ENCODE data around the gene XG. TPM values are rescaled to one million over a fixed set of nuclear protein-coding genes. Genes with fewer than 3 reads are reported as not detected.

Gene XG
- total and polyA plus RNA-seq, 2 donors (not counting 1 experiment from before 2014, with no cell fraction given) = 3.6 to 4.1 TPM

- Histone ChIP-seq H3K4me1 (ENCODE audit: control insufficient read depth, extremely low read depth, insufficient read depth, low read length) (peaks cover 39% of the 10 kb centered on the region), H3K4me2 (ENCODE audit: extremely low read depth, insufficient read depth, low read length) (peak overlapping the region; percentile 9)
Observed at GRCh38 chrX:2707334-2707760, 44.5 kb upstream of the XG start.

GRCh38 chrX:2708021-2708420 lies 43.8 kb upstream of the XG start:
- H3K27ac ChIP-seq (ENCODE audit: insufficient read depth, low read length) = peak overlapping the region; percentile 76

More at GRCh38 chrX:2707334-2707760, 44.5 kb upstream of the XG start:
- Histone ChIP-seq H3K27me3 (ENCODE audit: control insufficient read depth, insufficient read depth, low read length) (no peaks in the 10 kb centered on the region), H3K79me2 (ENCODE audit: control insufficient read depth, insufficient read depth, low read length) (peaks cover 87% of the 10 kb centered on the region), H3K4me3 (replicated peaks in 1 of 4; ENCODE audit: control extremely low read depth in 1 of 4, insufficient read depth in 1 of 4, low read depth in 3 of 4, low read length in 4 of 4) (peak overlapping the region in 1 of 4 experiments; percentile 7), H3K9me3 (ENCODE audit: control insufficient read depth, insufficient read depth, low read depth, low read length) (no peaks in the 10 kb centered on the region), H3K36me3 (ENCODE audit: control insufficient read depth, insufficient read depth, low read length) (no peaks in the 10 kb centered on the region), H2AFZ (ENCODE audit: low read length) (no peak overlapping the region), H3K9ac (ENCODE audit: insufficient read depth, low read length) (no peak overlapping the region), H3K27ac (ENCODE audit: insufficient read depth, low read length) (peak overlapping the region; percentile 76), H4K20me1 (ENCODE audit: control insufficient read depth, extremely low read depth, insufficient read depth, low read length) (peaks cover 7% of the 10 kb centered on the region)
- TF ChIP-seq EZH2 (IDR thresholded peaks at IDR 0.05; ENCODE audit: low read length, missing control alignments) (no peak), CTCF (conservative IDR thresholded peaks at IDR 0.05 in 1 of 2, IDR thresholded peaks at IDR 0.05 in 1 of 2; ENCODE audit: low read depth in 1 of 2, low read length in 2 of 2) (no peak)
- peak; percentile 81 to 86 for DNase-seq (ENCODE audit: low read depth in 2 of 2)

GRCh38 chrX:2708592-2709188 lies 43.1 kb upstream of the XG start:
- Histone ChIP-seq H3K9ac (ENCODE audit: insufficient read depth, low read length) (peak overlapping the region; percentile 9), H3K79me2 (ENCODE audit: control insufficient read depth, insufficient read depth, low read length) (peaks cover 87% of the 10 kb centered on the region), H2AFZ (ENCODE audit: low read length) (no peak overlapping the region), H3K27ac (ENCODE audit: insufficient read depth, low read length) (peak overlapping the region; percentile 76), H3K9me3 (ENCODE audit: control insufficient read depth, insufficient read depth, low read depth, low read length) (no peaks in the 10 kb centered on the region), H4K20me1 (ENCODE audit: control insufficient read depth, extremely low read depth, insufficient read depth, low read length) (peaks cover 4% of the 10 kb centered on the region), H3K4me1 (ENCODE audit: control insufficient read depth, extremely low read depth, insufficient read depth, low read length) (peaks cover 35% of the 10 kb centered on the region), H3K4me3 (replicated peaks in 1 of 4; ENCODE audit: control extremely low read depth in 1 of 4, insufficient read depth in 1 of 4, low read depth in 3 of 4, low read length in 4 of 4) (no peak overlapping the region), H3K36me3 (ENCODE audit: control insufficient read depth, insufficient read depth, low read length) (peaks cover 4% of the 10 kb centered on the region), H3K27me3 (ENCODE audit: control insufficient read depth, insufficient read depth, low read length) (no peaks in the 10 kb centered on the region), H3K4me2 (ENCODE audit: extremely low read depth, insufficient read depth, low read length) (no peak overlapping the region)
- TF ChIP-seq CTCF (conservative IDR thresholded peaks at IDR 0.05 in 1 of 2, IDR thresholded peaks at IDR 0.05 in 1 of 2; ENCODE audit: low read depth in 1 of 2, low read length in 2 of 2) (no peak), EZH2 (IDR thresholded peaks at IDR 0.05; ENCODE audit: low read length, missing control alignments) (no peak)
- DNase-seq (ENCODE audit: low read depth in 2 of 2) = no peak

More at GRCh38 chrX:2708021-2708420, 43.8 kb upstream of the XG start:
- H3K79me2 ChIP-seq (ENCODE audit: control insufficient read depth, insufficient read depth, low read length) = peaks cover 87% of the 10 kb centered on the region
- peaks cover 39% of the 10 kb centered on the region for H3K4me1 ChIP-seq (ENCODE audit: control insufficient read depth, extremely low read depth, insufficient read depth, low read length)
- DNase-seq (ENCODE audit: low read depth in 2 of 2) = no peak
- peaks cover 4% of the 10 kb centered on the region for H3K36me3 ChIP-seq (ENCODE audit: control insufficient read depth, insufficient read depth, low read length)
- H4K20me1 ChIP-seq (ENCODE audit: control insufficient read depth, extremely low read depth, insufficient read depth, low read length) = peaks cover 7% of the 10 kb centered on the region
- no peak overlapping the region for H2AFZ ChIP-seq (ENCODE audit: low read length)
- H3K9ac ChIP-seq (ENCODE audit: insufficient read depth, low read length) = no peak overlapping the region
- no peaks in the 10 kb centered on the region for H3K27me3 ChIP-seq (ENCODE audit: control insufficient read depth, insufficient read depth, low read length)
- TF ChIP-seq EZH2 (IDR thresholded peaks at IDR 0.05; ENCODE audit: low read length, missing control alignments) = no peak
- no peak for TF ChIP-seq CTCF (conservative IDR thresholded peaks at IDR 0.05 in 1 of 2, IDR thresholded peaks at IDR 0.05 in 1 of 2; ENCODE audit: low read depth in 1 of 2, low read length in 2 of 2)
- H3K9me3 ChIP-seq (ENCODE audit: control insufficient read depth, insufficient read depth, low read depth, low read length) = no peaks in the 10 kb centered on the region
- H3K4me3 ChIP-seq (replicated peaks in 1 of 4; ENCODE audit: control extremely low read depth in 1 of 4, insufficient read depth in 1 of 4, low read depth in 3 of 4, low read length in 4 of 4) = no peak overlapping the region
- H3K4me2 ChIP-seq (ENCODE audit: extremely low read depth, insufficient read depth, low read length) = no peak overlapping the region

Measured in fibroblast of lung (primary cell).